Stimulated activated naive CD8-positive, alpha-beta T cell treated with anti-CD3 and anti-CD28 coated beads, Interleukin-15, Interleukin-2, amounts not matched to agents 100 ng/mL and 50 ng/mL, for 24 hours (primary cell): Measurements from ENCODE around the gene CCDC106.
A peak's percentile ranks its signal among the peaks of the same experiment; 100 is the strongest.

ENCODE experiments used
- H3K27ac Mint-ChIP-seq: one replicate; pipeline ENCODE4 v1.8.0; 2021; ENCODE audit warnings: mild to moderate bottlenecking, mixed read lengths
- H3K27me3 Mint-ChIP-seq: one replicate; pipeline ENCODE4 v1.8.0; 2021; ENCODE audit warnings: mixed read lengths
- H3K36me3 Mint-ChIP-seq: one replicate; pipeline ENCODE4 v1.8.0; 2021; ENCODE audit warnings: low read depth, mixed read lengths
- H3K4me1 Mint-ChIP-seq: one replicate; pipeline ENCODE4 v1.8.0; 2021; ENCODE audit warnings: low read depth, mixed read lengths
- H3K4me3 Mint-ChIP-seq: one replicate; pipeline ENCODE4 v1.8.0; 2021; ENCODE audit warnings: mild to moderate bottlenecking, mixed read lengths
- H3K9me3 Mint-ChIP-seq: one replicate; pipeline ENCODE4 v1.8.0; 2021; ENCODE audit warnings: mixed read lengths

Gene CCDC106

DNA sequence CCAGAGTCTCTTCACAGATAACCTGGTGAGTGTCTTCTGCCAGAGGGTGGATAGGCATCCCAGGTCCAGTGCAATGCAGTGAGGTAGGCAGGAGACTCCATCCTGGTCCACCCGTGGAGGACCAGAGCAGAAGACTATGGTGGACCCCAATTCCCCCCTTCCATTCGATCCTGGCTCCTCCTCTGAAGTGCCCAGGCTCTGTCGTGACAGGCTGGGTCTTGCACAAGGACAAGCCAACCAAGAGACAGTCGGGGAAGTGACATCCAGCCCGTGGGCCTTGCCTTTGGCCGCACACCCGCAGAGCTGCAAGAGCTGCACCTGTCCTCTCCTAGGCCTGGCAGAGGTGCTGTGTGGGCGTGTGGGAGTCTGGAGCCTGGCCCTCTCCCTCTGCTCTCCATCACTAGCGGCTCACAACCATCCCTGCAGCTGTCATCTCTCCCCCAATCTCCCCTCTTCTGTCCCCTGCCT is 26.8 kb upstream of the CCDC106 start:
- Mint-ChIP-seq H3K27ac (no peak overlapping the region), H3K27me3 (peaks cover 3% of the 10 kb centered on the region)

DNA sequence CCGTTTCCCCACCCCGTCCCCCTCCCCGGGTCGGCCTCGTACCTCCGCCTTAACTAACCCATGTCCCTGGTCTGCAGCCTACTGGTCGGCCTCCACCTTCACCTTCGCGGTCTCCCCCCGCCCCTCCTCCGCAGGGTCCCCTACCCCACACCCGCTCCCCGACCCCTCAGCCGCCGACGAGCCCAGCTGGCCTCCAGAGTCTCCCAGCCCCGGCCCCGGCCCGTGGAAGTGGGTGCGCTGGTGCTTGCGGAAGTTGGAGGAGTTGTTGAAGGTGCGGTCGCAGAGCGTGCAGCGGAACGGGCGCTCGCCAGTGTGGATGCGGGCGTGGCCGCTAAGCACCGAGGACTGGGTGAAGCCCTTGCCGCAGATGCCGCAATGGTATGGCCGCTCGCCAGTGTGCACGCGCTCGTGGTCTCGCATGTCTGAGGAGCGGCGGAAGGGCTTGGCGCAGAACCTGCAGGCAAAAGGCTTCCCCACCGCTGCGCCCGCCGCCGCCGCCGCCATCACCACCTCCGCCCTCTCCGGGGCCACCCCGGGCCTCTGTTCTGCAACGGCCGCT is 26.3 kb upstream of the CCDC106 start:
- Mint-ChIP-seq H3K27me3 (peaks cover 4% of the 10 kb centered on the region), H3K4me1 (peaks cover 50% of the 10 kb centered on the region), H3K4me3 (no peak overlapping the region), H3K36me3 (peaks cover 27% of the 10 kb centered on the region), H3K27ac (no peak overlapping the region), H3K9me3 (no peaks in the 10 kb centered on the region)

More for the DNA sequence above, 26.8 kb upstream of the CCDC106 start:
- Mint-ChIP-seq H3K4me1 (peaks cover 45% of the 10 kb centered on the region), H3K4me3 (no peak overlapping the region), H3K36me3 (peaks cover 29% of the 10 kb centered on the region), H3K9me3 (no peaks in the 10 kb centered on the region)

DNA sequence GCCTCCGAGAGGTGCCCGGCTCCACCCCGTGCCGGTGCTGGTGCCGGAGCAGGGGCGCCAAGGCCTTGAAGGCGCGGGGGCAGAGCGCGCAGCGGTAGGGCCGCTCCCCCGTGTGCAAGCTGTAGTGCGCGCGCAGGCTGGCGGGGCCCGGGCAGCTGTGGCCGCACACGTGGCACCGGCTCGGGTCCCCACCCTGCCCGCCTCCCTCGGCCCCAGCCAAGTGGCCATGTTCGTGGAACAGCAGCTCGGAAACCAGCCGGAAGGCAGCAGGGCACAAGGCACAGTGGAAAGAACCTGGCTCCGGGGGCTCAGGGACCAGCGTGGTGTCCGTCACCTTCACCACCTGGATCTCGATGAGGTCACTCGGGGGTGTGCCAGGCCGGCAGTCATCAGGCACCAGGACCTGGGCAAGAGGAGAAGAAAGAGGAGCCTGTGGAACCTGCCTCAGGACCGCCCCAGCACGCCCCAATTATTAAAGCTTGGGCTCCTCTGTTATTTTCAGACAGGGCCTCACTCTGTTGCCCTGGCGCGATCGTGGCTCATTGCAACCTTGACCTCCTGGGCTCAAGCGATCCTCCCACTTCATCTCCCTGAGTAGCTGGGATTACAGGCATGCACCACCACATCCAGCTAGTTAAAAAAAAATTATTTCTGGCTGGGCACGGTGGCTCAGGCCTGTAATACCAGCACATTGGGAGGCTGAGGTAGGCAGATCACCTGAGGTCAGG is 25.6 kb upstream of the CCDC106 start:
- Mint-ChIP-seq H3K36me3 (peaks cover 22% of the 10 kb centered on the region), H3K4me1 (peaks cover 55% of the 10 kb centered on the region), H3K9me3 (no peaks in the 10 kb centered on the region), H3K4me3 (no peak overlapping the region), H3K27ac (no peak overlapping the region), H3K27me3 (peaks cover 8% of the 10 kb centered on the region)

DNA sequence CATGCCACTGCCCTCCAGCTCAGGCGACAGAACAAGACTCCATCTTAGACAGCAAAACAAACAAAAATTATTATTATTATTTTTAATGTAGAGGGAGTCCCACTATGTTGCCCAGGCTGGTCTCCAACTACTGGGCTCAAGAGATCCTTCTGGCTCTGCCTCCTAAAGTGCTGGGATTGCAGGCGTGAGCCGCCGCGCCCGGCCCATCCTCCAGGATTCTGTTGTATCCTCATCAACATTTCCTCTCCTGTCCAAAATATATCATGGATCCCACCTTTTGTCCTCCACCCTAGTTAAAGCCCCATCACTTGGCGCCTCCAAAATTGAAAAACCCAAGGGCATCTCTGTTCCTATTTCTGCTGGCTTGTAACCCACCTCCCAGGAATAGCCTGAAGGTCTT is 24.9 kb upstream of the CCDC106 start:
- Mint-ChIP-seq H3K4me1 (peaks cover 55% of the 10 kb centered on the region), H3K4me3 (no peak overlapping the region), H3K27ac (no peak overlapping the region), H3K9me3 (no peaks in the 10 kb centered on the region), H3K36me3 (peaks cover 18% of the 10 kb centered on the region), H3K27me3 (peaks cover 8% of the 10 kb centered on the region)

DNA sequence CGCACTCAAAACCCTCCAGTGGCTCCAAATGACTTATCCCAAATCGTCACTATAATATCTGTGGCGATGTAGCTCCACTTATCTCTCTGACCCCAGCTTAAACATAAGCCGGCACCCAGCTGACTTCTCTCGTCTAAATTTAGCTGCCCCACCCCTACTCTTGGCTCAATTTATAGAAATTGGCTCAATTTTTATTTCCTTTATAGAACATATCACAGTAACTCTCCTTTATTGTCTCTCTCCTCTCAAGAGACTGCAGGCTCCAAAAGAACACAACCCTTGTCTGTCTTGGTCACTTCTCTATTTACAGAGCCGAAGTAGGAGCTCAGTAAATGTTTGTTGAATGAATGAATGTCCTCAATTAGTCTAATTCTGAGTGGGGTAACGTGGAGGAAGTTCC is 24.5 kb upstream of the CCDC106 start:
- peaks cover 18% of the 10 kb centered on the region for H3K36me3 Mint-ChIP-seq
- no peaks in the 10 kb centered on the region for H3K9me3 Mint-ChIP-seq
- no peak overlapping the region for H3K27ac Mint-ChIP-seq
- peaks cover 8% of the 10 kb centered on the region for H3K27me3 Mint-ChIP-seq
- H3K4me3 Mint-ChIP-seq: peak overlapping the region; percentile 82
- H3K4me1 Mint-ChIP-seq: peaks cover 55% of the 10 kb centered on the region

DNA sequence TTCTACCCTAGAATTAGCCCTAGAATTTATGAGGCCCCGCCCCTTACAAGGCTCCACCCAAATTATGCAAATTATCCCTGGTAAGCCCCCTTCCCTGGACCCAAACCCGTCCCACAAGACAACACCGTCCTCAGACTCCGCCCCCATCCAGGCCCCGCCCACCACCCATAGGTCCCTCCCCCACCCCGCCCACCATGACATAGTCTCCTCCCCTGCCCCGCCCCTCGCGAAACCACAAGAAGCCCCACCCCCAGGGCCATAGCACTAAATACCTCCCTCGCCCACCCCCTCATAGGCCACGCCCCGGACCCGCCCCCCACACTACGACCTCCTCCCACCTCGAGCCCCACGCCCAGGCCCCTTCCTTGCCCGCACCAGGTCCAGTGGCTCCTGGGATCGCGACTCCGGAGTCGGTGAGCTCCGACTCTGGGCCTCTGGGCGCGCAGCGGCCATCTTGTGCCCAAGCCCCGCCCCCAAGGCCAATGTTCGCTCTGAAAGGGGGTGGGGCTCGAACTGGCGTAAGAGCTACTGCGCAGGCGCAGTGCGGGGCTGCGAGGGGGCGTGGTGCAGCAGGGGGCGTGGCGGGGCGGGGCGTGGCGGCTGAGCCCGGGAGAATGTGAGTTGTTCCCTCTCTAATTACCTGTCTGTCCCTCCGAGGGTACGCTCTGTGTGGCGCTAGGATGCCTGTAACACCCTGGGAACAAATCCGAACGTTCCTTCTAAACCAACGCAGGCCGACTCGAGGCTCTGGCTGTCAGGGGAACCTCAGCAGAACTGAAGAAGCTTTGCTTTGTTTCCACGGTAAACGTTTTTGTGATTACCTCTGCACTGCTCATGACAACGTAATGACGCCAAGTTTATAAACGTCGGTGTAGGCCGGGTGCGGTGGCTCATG is 23.7 kb upstream of the CCDC106 start, which contains the start of gene ZNF784:
Gene ZNF784, minus strand, starts transcription at position 458 of the 895 bp plus-strand sequence. Its CDS starts 5 bp downstream, at position 453.
- Mint-ChIP-seq H3K27ac (peak within 1 kb of the TSS; percentile 88), H3K27me3 (peaks cover 8% of the 10 kb centered on the region), H3K4me1 (peaks cover 54% of the 10 kb centered on the region), H3K4me3 (peak within 1 kb of the TSS; percentile 82), H3K9me3 (no peaks in the 10 kb centered on the region), H3K36me3 (peaks cover 16% of the 10 kb centered on the region)

DNA sequence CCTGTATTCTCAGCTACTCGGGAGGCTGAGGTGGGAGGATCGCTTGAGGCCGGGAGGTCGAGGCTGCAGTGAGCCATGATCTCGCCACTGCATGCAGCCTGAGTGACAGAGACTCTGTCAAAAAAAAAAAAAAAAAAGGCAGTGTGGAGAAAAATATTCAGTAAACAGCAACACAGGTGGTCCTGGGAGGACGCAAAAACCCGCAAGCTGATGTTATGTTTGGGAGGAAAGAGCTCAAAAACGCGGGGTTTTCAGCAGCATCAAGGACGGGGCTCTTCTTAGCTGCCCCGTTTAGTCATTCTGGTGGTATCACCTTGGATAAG is 23.0 kb upstream of the CCDC106 start:
- peak overlapping the region; percentile 88 for H3K27ac Mint-ChIP-seq
- H3K9me3 Mint-ChIP-seq: no peaks in the 10 kb centered on the region
- peaks cover 8% of the 10 kb centered on the region for H3K27me3 Mint-ChIP-seq
- H3K36me3 Mint-ChIP-seq: peaks cover 10% of the 10 kb centered on the region
- peak overlapping the region; percentile 82 for H3K4me3 Mint-ChIP-seq
- peaks cover 47% of the 10 kb centered on the region for H3K4me1 Mint-ChIP-seq

DNA sequence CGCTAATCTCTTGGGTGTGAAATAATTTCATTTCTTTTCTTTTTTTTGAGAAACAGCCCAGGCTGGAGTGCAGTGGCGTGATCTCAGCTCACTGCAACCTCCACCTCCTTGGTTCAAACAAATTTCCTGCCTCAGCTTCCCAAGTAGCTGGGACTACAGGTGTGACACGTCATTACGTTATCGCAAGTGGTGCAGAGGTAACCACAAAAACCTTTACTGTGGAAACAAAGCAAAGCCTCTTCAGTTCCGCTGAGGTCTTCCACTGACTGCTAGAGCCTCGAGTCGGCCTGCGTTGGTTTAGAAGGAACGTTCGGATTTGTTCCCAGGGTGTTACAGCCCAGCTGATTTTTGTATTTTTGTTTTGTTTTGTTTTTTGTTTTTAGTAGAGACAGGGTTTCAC is 21.7 kb upstream of the CCDC106 start:
- Mint-ChIP-seq H3K27me3 (peaks cover 8% of the 10 kb centered on the region), H3K4me1 (peaks cover 35% of the 10 kb centered on the region), H3K36me3 (no peaks in the 10 kb centered on the region), H3K4me3 (peak overlapping the region; percentile 52), H3K9me3 (no peaks in the 10 kb centered on the region), H3K27ac (no peak overlapping the region)

DNA sequence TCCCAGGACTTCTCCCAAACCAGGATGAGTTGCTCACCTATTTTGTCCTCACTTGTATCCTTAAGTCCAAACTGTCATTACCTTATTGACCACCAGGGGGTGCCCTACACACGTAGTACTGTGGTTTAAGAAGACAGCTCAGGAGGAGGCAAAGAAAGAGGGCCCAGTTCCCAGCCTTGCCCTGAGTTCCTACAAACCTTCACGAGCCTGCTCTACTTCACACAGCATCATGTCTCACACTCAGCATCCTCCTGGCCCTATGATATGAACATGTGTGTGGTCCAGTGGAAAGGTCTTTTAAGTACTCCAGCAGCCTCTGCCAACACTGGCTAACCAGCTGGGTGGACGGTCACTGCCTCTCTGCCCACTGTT is 15.6 kb upstream of the CCDC106 start:
- Mint-ChIP-seq H3K4me1 (peaks cover 38% of the 10 kb centered on the region), H3K27ac (peak overlapping the region; percentile 29), H3K27me3 (no peaks in the 10 kb centered on the region), H3K36me3 (peaks cover 19% of the 10 kb centered on the region), H3K9me3 (no peaks in the 10 kb centered on the region), H3K4me3 (no peak overlapping the region)

DNA sequence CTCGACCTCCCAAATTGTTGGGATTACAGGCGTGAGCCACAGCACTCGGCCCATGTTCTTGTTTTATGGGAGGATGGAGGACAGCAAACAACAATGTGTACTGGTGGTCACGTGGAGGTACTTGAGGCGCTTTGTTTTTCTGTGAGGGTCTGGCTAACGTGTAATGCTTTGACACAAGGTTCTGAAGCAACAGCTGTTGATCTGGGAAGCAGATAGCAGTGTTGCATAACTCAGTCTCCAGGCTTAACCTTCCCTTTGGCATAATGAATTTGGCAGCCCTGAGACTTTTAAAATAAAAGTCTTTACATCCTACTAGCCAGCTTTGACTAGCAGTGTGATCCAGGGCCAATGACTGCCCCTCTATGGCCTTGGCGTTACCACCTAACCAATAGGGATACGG is 14.2 kb upstream of the CCDC106 start:
- Mint-ChIP-seq H3K9me3 (no peaks in the 10 kb centered on the region), H3K36me3 (peaks cover 30% of the 10 kb centered on the region), H3K4me1 (peaks cover 51% of the 10 kb centered on the region), H3K4me3 (no peak overlapping the region), H3K27me3 (no peaks in the 10 kb centered on the region), H3K27ac (peak overlapping the region; percentile 99)

DNA sequence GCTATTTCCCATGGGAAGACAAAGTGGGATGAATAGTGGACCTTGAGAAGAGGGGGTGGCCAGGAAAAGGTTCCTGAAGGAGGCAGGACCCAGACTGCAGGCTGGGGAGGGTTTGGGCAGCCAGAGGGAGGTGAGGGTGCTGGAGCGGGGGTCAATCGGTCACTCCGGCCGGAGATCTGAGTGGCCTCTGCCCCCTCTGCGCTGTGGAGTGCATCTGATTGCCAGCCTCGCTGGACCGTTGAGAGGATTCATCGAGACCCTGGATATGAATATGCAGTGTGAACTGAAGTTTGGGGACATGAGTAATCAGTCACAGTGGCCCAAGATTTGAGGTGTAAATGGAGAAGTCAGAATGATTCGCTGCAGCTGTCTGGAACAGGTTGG is 12.7 kb upstream of the CCDC106 start:
- Mint-ChIP-seq H3K27me3 (no peaks in the 10 kb centered on the region), H3K27ac (peak overlapping the region; percentile 99), H3K9me3 (no peaks in the 10 kb centered on the region), H3K36me3 (peaks cover 43% of the 10 kb centered on the region), H3K4me1 (peaks cover 65% of the 10 kb centered on the region), H3K4me3 (peak overlapping the region; percentile 96)

DNA sequence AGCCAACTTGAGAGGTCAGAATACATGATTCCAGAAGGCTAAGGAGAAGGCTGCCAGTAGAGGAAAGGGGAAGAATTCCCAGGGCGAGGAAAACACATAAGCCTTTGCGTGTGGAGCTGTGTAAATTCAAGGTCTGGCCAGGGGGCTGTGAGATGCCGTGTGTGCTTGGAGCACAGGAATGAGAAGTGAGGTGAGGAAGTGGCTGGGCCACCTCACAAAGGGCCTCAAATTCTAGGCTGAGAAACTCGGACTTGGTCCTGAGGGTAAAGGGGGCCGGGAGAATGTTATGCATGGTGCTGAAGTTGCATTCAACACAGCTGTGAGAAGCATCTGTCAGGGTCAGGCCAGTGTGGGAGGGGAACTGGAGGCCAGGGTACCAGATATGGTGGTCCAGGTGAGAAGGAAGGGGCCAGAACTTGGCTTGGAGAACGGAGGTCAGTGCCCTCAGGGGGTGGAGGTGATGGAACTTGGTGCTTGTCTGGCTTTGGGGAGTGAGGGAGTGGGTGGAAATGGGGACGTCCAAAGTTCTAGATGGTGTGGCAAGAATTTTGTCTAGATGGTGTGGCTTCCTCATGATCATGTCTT is 12.1 kb upstream of the CCDC106 start:
- H3K9me3 Mint-ChIP-seq: no peaks in the 10 kb centered on the region
- peaks cover 46% of the 10 kb centered on the region for H3K36me3 Mint-ChIP-seq
- H3K4me3 Mint-ChIP-seq: peak overlapping the region; percentile 96
- H3K27me3 Mint-ChIP-seq: no peaks in the 10 kb centered on the region
- peak overlapping the region; percentile 99 for H3K27ac Mint-ChIP-seq
- peaks cover 68% of the 10 kb centered on the region for H3K4me1 Mint-ChIP-seq

DNA sequence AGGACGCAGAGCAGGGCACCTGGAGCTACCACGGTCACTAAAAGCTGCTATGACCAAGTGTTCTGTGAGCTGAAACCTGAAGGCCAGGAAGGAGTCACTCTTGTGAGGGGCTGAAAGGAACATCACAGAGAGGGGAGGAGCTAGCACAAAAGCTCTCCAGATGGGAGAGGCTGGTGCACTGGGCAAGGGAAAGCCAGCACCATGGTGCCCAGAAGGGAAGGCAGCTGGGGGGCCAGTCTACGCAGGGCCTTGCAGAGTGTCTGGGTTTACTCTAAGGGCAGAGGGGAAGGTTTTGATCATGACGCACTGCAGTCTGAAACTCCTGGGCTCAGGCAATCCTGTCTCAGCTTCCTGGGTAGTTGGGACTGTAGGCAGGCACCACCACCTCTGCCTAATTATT is 11.3 kb upstream of the CCDC106 start:
- H3K4me1 Mint-ChIP-seq: peaks cover 68% of the 10 kb centered on the region

DNA sequence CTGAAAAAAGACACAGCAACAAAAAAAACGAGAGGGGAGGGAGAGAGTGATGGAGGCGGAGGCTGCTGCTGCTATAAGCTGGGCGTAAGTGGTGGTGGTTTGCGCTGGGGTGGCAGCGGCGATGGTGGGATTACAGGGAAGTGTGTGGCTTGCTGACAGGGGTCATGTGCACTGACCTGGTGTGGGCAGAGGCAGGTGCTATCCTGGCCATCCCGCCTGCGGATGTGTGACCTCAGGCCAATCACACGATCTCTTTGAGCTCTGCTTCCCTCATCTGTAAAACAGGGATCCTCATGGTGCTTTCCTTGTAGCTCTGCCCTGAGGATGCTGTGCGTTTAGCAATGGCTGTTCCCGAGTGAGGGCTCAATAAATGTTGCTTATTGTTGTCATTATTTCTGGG is 10.5 kb upstream of the CCDC106 start:
- no peaks in the 10 kb centered on the region for H3K27me3 Mint-ChIP-seq
- H3K4me3 Mint-ChIP-seq: peak overlapping the region; percentile 27
- peaks cover 54% of the 10 kb centered on the region for H3K36me3 Mint-ChIP-seq
- H3K27ac Mint-ChIP-seq: peak overlapping the region; percentile 99
- H3K4me1 Mint-ChIP-seq: peaks cover 67% of the 10 kb centered on the region
- H3K9me3 Mint-ChIP-seq: no peaks in the 10 kb centered on the region

More for the DNA sequence above, 11.3 kb upstream of the CCDC106 start:
- Mint-ChIP-seq H3K27me3 (no peaks in the 10 kb centered on the region), H3K27ac (peak overlapping the region; percentile 99), H3K36me3 (peaks cover 49% of the 10 kb centered on the region), H3K9me3 (no peaks in the 10 kb centered on the region), H3K4me3 (peak overlapping the region; percentile 96)
